Loucy (cell line): ENCODE measurements around the gene LMF1.

Experiments
- H2AFZ ChIP-seq: fragments of 200-600 bp; sonication (generic); 2 replicates; pipeline ENCODE4 v1.6.0; 2016; ENCODE audit warnings: antibody characterized with exemption, mild to moderate bottlenecking, low read length, moderate library complexity
- H3F3A ChIP-seq: fragments of 200-600 bp; 2 replicates; pipeline ENCODE4 v1.6.0; 2016; ENCODE audit warnings: antibody characterized with exemption, low read depth, mild to moderate bottlenecking
- H3K27me3 ChIP-seq: fragments of 200-600 bp; sonication (generic); 2 replicates; pipeline ENCODE4 v1.6.1; 2014; ENCODE audit warnings: low read length, mild to moderate bottlenecking; ENCODE audit not compliant: insufficient read depth, poor library complexity, severe bottlenecking
- H3K36me3 ChIP-seq: fragments of 200-600 bp; sonication (generic); 2 replicates; pipeline ENCODE4 v1.6.1; 2016; ENCODE audit warnings: low read length; ENCODE audit not compliant: insufficient read depth
- H3K4me1 ChIP-seq: fragments of 200-600 bp; sonication (generic); 2 replicates; pipeline ENCODE4 v1.5.1; 2014; ENCODE audit warnings: low read length, mild to moderate bottlenecking; ENCODE audit not compliant: insufficient read depth, poor library complexity, severe bottlenecking
- H3K4me2 ChIP-seq: fragments of 200-600 bp; sonication (generic); 2 replicates; pipeline ENCODE4 v1.6.0; 2014; ENCODE audit warnings: antibody characterized with exemption, low read length, low read depth, mild to moderate bottlenecking; ENCODE audit not compliant: poor library complexity, severe bottlenecking
- H3K4me3 ChIP-seq: fragments of 200-600 bp; sonication (generic); 2 replicates; pipeline ENCODE4 v1.5.1; 2014; ENCODE audit warnings: low read length, mild to moderate bottlenecking, mixed read lengths; ENCODE audit not compliant: poor library complexity, severe bottlenecking
- H3K79me2 ChIP-seq: fragments of 200-600 bp; sonication (generic); 2 replicates; pipeline ENCODE4 v1.6.1; 2014; ENCODE audit warnings: low read length; ENCODE audit not compliant: insufficient read depth
- H3K9ac ChIP-seq: fragments of 200-600 bp; sonication (generic); 2 replicates; pipeline ENCODE4 v1.6.0; 2014; ENCODE audit warnings: mild to moderate bottlenecking, low read depth, low read length, moderate library complexity; ENCODE audit not compliant: poor library complexity, severe bottlenecking
- H3K9me2 ChIP-seq: fragments of 200-600 bp; sonication (generic); replicated peaks from 2 replicates; pipeline ENCODE4 v1.6.1; 2016; ENCODE audit warnings: low read depth, low read length, mixed read lengths
- H3K9me3 ChIP-seq: fragments of 200-600 bp; sonication (generic); 2 replicates; pipeline ENCODE4 v1.6.1; 2014; ENCODE audit warnings: mild to moderate bottlenecking, antibody characterized with exemption, low read length, low read depth; ENCODE audit not compliant: insufficient read depth
- H4K20me1 ChIP-seq: fragments of 200-600 bp; sonication (generic); 2 replicates; pipeline ENCODE4 v1.6.0; 2014; ENCODE audit warnings: antibody characterized with exemption, low read length, mild to moderate bottlenecking; ENCODE audit not compliant: insufficient read depth, poor library complexity, severe bottlenecking
- CTCF ChIP-seq: fragments of 200-600 bp; sonication (generic); conservative IDR thresholded peaks from 2 replicates; pipeline ENCODE4 v1.5.1; 2014; ENCODE audit warnings: mild to moderate bottlenecking, antibody characterized with exemption, low read length
- EZH2phosphoT487 ChIP-seq: fragments of 200-600 bp; IDR thresholded peaks from 2 replicates; pipeline ENCODE4 v1.6.1; 2018; ENCODE audit warnings: antibody characterized with exemption, mild to moderate bottlenecking, moderate library complexity, borderline replicate concordance

Gene LMF1

GRCh38 chr16:899683-900060 lies 71.1 kb downstream of the LMF1 start:
- TF ChIP-seq EZH2phosphoT487: no peak
- no peak for TF ChIP-seq CTCF
- Histone ChIP-seq H3K9me2 (no peaks in the 10 kb centered on the region), H3K4me2 (no peak overlapping the region), H4K20me1 (no peaks in the 10 kb centered on the region), H2AFZ (no peak overlapping the region), H3K9me3 (no peaks in the 10 kb centered on the region), H3K36me3 (no peaks in the 10 kb centered on the region), H3K79me2 (no peaks in the 10 kb centered on the region), H3K4me3 (no peak overlapping the region), H3F3A (no peaks in the 10 kb centered on the region), H3K4me1 (no peaks in the 10 kb centered on the region), H3K9ac (no peak overlapping the region), H3K27me3 (no peaks in the 10 kb centered on the region)

DNA sequence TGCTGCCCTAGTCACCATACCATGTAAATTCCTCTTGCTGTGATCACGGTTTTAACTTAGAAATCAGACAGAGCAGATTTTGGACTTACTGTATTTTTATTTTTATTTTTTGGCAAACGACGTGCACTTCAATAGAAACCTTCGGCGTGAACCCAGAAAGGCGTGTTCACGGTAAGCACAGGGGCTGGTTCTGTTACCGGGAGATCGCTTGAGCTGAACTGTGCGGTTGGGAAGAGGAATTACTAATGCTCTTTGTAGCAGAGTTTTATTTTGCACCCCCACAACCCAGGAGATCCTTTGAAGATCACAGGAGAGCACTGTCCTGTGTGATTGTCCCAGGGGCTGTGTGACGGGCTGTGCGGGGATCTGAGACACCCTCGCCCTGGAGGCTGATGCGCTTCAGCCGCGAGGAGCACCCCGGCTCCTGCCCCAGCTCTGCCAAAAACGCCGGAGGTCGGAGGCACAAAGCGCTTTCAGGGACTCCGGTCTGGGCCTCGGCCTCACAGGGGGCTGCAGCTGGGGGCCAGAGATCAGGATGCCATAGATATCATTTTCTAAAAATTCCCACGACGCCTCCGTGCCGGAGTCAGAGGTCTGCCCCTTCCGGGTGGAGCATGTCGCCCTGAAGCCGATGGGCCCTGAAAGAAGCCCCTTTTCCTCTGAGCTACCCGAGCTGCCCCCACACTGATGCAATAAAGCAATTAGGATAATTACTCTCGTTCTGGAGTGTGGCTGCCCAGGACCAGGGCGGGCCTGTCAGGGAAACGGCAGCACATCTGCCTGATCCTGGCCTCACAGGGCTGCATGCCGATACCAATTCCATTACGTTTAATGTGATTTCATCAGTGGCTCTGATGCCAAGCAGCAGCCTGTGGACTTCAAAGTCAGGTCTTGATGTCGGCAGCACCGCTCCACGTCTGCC lies 71.8 kb downstream of the LMF1 start:
- Histone ChIP-seq H3K4me3 (no peak overlapping the region), H3K27me3 (no peaks in the 10 kb centered on the region), H3K4me1 (no peaks in the 10 kb centered on the region), H4K20me1 (no peaks in the 10 kb centered on the region), H3K9me3 (no peaks in the 10 kb centered on the region), H3K36me3 (no peaks in the 10 kb centered on the region), H3F3A (no peaks in the 10 kb centered on the region), H3K9me2 (no peaks in the 10 kb centered on the region), H3K9ac (no peak overlapping the region), H3K4me2 (no peak overlapping the region), H2AFZ (no peak overlapping the region), H3K79me2 (no peaks in the 10 kb centered on the region)
- TF ChIP-seq CTCF (no peak), EZH2phosphoT487 (no peak)

DNA sequence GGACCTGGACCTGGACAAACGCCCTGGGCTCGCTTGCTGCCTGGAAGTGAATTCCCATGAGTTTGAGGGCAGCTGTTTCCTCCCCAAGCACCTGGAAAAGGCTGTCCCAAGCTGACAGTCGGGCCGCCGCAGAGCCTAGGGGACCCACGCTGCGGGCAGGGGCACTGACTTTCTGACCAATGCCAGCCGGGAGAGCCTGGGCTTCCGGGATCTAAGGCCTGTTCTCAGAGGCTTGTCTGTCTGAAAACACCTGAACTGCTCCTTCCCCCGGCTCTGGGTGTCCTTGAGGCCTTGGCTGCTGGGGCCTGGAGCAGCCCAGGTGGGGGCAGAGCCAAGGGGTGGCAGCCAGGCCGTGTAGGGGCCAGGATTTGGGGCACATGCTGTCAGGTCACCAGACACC lies 72.6 kb downstream of the LMF1 start:
- H3K9me3 ChIP-seq: no peaks in the 10 kb centered on the region
- TF ChIP-seq EZH2phosphoT487 (no peak), CTCF (no peak)
- no peak overlapping the region for H3K9ac ChIP-seq
- H3K27me3 ChIP-seq: no peaks in the 10 kb centered on the region
- H3K4me3 ChIP-seq: no peak overlapping the region
- H4K20me1 ChIP-seq: no peaks in the 10 kb centered on the region
- no peaks in the 10 kb centered on the region for H3K36me3 ChIP-seq
- H3K79me2 ChIP-seq: no peaks in the 10 kb centered on the region
- H3K9me2 ChIP-seq: no peaks in the 10 kb centered on the region
- no peak overlapping the region for H2AFZ ChIP-seq
- no peaks in the 10 kb centered on the region for H3K4me1 ChIP-seq
- H3K4me2 ChIP-seq: no peak overlapping the region
- no peaks in the 10 kb centered on the region for H3F3A ChIP-seq
